Endothelial cell of umbilical vein (primary cell): Measurements from ENCODE around the gene SAE1. TPM values are rescaled to one million over a fixed set of nuclear protein-coding genes. Genes with fewer than 3 reads are reported as not detected.

Experiments
- BruUV-seq: library from RNA; stranded (reverse); fragments of 400-500 nt; replicated peaks from 2 replicates; lab custom pipeline; 2021; lab: Mats Ljungman, UMichigan
- CTCF ChIA-PET: fragments of 300-600, 350-600 bp; sonication (Branson Sonifier 250); formaldehyde crosslinking; loops from one replicate; lab custom pipeline; 2021; ENCODE audit warnings: antibody characterized with exemption, inconsistent platforms; lab: Charles Lee
- POLR2A ChIA-PET: fragments of 300-600, 350-600 bp; sonication (Branson Sonifier 250); formaldehyde crosslinking; loops from one replicate; lab custom pipeline; 2021; ENCODE audit warnings: antibody characterized with exemption, inconsistent platforms; lab: Charles Lee
- DNase-seq: peaks from one replicate; pipeline ENCODE4 v3.0.0-alpha.2; 2011; ENCODE audit warnings: low read depth, low spot score
- FAIRE-seq: peaks from 2 replicates; lab custom pipeline; 2011; peaks lifted over from hg19 to GRCh38; lab: Jason Lieb, UNC
- H2AFZ ChIP-seq: 2 replicates; pipeline ENCODE4 v1.6.0; 2012; ENCODE audit warnings: low read depth, low read length, control low read depth, inconsistent platforms
- H3K27ac ChIP-seq: 2 replicates; pipeline ENCODE4 v1.5.1; 2011; ENCODE audit warnings: low read depth, mild to moderate bottlenecking, control low read depth, low read length, moderate library complexity; ENCODE audit not compliant: insufficient read depth
- H3K27me3 ChIP-seq, 2 experiments: 2 replicates each; pipeline versions ENCODE4 v1.6.0 to v1.6.1; 2011; ENCODE audit warnings: low read length in 2 of 2, mixed read lengths in 1 of 2; ENCODE audit not compliant: control insufficient read depth in 2 of 2, insufficient read depth in 2 of 2
- H3K36me3 ChIP-seq, 2 experiments: 2 replicates in 1 of 2; 3 replicates in 1 of 2; pipeline ENCODE4 v1.5.1; 2011; ENCODE audit warnings: low read length in 2 of 2, mild to moderate bottlenecking in 1 of 2, moderate library complexity in 1 of 2; ENCODE audit not compliant: control insufficient read depth in 2 of 2, insufficient read depth in 2 of 2; ENCODE audit errors: extremely low read depth in 1 of 2
- H3K4me1 ChIP-seq: 3 replicates; pipeline ENCODE4 v1.5.1; 2011; ENCODE audit warnings: mild to moderate bottlenecking, low read length; ENCODE audit not compliant: control insufficient read depth, insufficient read depth; ENCODE audit errors: extremely low read depth
- H3K4me2 ChIP-seq: 2 replicates; pipeline ENCODE4 v1.6.1; 2011; ENCODE audit warnings: low read length, control low read depth, mixed read lengths; ENCODE audit not compliant: insufficient read depth
- H3K4me3 ChIP-seq, 3 experiments: fragments of 200-600 bp in 1 of 3; sonication (generic), shearing (Covaris generic) in 1 of 3; replicated peaks in 1 of 3; 2 replicates each; pipeline ENCODE4 v1.5.1; 2011 to 2016; ENCODE audit warnings: control low read depth in 3 of 3, low read length in 3 of 3, mild to moderate bottlenecking in 2 of 3, inconsistent platforms in 1 of 3, low read depth in 1 of 3, moderate library complexity in 1 of 3; ENCODE audit not compliant: insufficient read depth in 1 of 3
- H3K79me2 ChIP-seq: 2 replicates; pipeline ENCODE4 v1.6.0; 2012; ENCODE audit warnings: low read length, inconsistent platforms; ENCODE audit not compliant: control insufficient read depth, insufficient read depth
- H3K9ac ChIP-seq: replicated peaks from 2 replicates; pipeline ENCODE3; 2011; ENCODE audit warnings: low read length, control low read depth; ENCODE audit not compliant: insufficient read depth; ENCODE audit errors: extremely low read depth
- H3K9me1 ChIP-seq: replicated peaks from 3 replicates; pipeline ENCODE4 v1.6.0; 2011; ENCODE audit warnings: mild to moderate bottlenecking, low read length; ENCODE audit not compliant: control insufficient read depth, insufficient read depth; ENCODE audit errors: extremely low read depth
- H3K9me3 ChIP-seq: replicated peaks from 2 replicates; pipeline ENCODE4 v1.5.1; 2012; ENCODE audit warnings: low read length, inconsistent platforms; ENCODE audit not compliant: control insufficient read depth, insufficient read depth
- H4K20me1 ChIP-seq: replicated peaks from 2 replicates; pipeline ENCODE3; 2011; ENCODE audit warnings: mild to moderate bottlenecking, low read length; ENCODE audit not compliant: control insufficient read depth, insufficient read depth; ENCODE audit errors: extremely low read depth
- EZH2 ChIP-seq: IDR thresholded peaks from 2 replicates; pipeline ENCODE4 v1.6.1; 2012; ENCODE audit warnings: borderline replicate concordance, low read depth, mild to moderate bottlenecking, moderate library complexity, low read length, inconsistent platforms; ENCODE audit not compliant: severe bottlenecking
- FOS ChIP-seq: IDR thresholded peaks from 2 replicates; pipeline ENCODE4 v1.6.1; 2011; ENCODE audit warnings: mild to moderate bottlenecking, low read length, moderate library complexity, borderline replicate concordance; ENCODE audit not compliant: insufficient read depth
- GATA2 ChIP-seq: IDR thresholded peaks from 2 replicates; pipeline ENCODE4 v1.7.0; 2011; ENCODE audit warnings: low read depth, mild to moderate bottlenecking, moderate library complexity, mixed read lengths, low read length; ENCODE audit not compliant: insufficient read length, insufficient read depth
- JUN ChIP-seq: IDR thresholded peaks from 2 replicates; pipeline ENCODE4 v1.6.1; 2011; ENCODE audit warnings: borderline replicate concordance, low read depth; ENCODE audit not compliant: insufficient read length, insufficient read depth
- MAX ChIP-seq: IDR thresholded peaks from 2 replicates; pipeline ENCODE4 v1.6.1; 2011; ENCODE audit not compliant: insufficient read depth, insufficient read length
- MYC ChIP-seq: IDR thresholded peaks from one replicate; pipeline ENCODE4 v1.6.1; 2011; ENCODE audit warnings: mild to moderate bottlenecking, low read depth, low read length
- POLR2A ChIP-seq: IDR thresholded peaks from 2 replicates; pipeline ENCODE4 v1.6.1; 2012; ENCODE audit warnings: low read depth, mild to moderate bottlenecking, control low read depth, low read length
- POLR2AphosphoS5 ChIP-seq: IDR thresholded peaks from 2 replicates; pipeline ENCODE4 v1.6.1; 2012; ENCODE audit warnings: low read depth, mild to moderate bottlenecking, control low read depth, low read length, moderate library complexity; ENCODE audit not compliant: insufficient read depth
- dilution Hi-C: fragments of 300-500 bp; cut with MboI; formaldehyde crosslinking; loops from one replicate; pipeline ENCODE4 v1.15.0; 2019; ENCODE audit warnings: low sequenced_read_pairs; ENCODE audit not compliant: extremely low pct_ligation_motif_present
- intact Hi-C: fragments of 100-400 bp; cut with micrococcal nuclease; formaldehyde crosslinking; loops from one replicate; pipeline ENCODE4 v1.10.0; 2022
- polyA plus RNA-seq, 4 experiments: library from polyadenylated mRNA; depleted of rRNA in 3 of 4; stranded (reverse) in 3 of 4; unstranded in 1 of 4; fragments of >200 nt; gene quantifications; 2 replicates each; pipeline versions ENCODE4 v1.2.1 to v1.2.3, GENCODE V29; 2011 to 2012; ENCODE audit warnings: missing spikeins in 1 of 4
- total RNA-seq: library from RNA; stranded (reverse); gene quantifications from 2 replicates; pipeline ENCODE4 v1.2.3, GENCODE V29; 2021
- TF ChIP-seq, protein P1 (sequence below), 2 donors: IDR thresholded peaks; 1 replicate in 1 of 2; 2 replicates in 1 of 2; pipeline ENCODE4 v1.5.1; 2011; ENCODE audit warnings: low read length in 2 of 2, mild to moderate bottlenecking in 2 of 2, moderate library complexity in 2 of 2, control low read depth in 1 of 2, inconsistent platforms in 1 of 2, low read depth in 1 of 2; ENCODE audit not compliant: insufficient read depth in 1 of 2; ENCODE audit errors: extremely low read depth in 1 of 2

Gene SAE1
- total and polyA plus RNA-seq, 2 donors (not counting 3 experiments of a cell fraction or from before 2014, with no cell fraction given): 165 to 219 TPM

DNA sequence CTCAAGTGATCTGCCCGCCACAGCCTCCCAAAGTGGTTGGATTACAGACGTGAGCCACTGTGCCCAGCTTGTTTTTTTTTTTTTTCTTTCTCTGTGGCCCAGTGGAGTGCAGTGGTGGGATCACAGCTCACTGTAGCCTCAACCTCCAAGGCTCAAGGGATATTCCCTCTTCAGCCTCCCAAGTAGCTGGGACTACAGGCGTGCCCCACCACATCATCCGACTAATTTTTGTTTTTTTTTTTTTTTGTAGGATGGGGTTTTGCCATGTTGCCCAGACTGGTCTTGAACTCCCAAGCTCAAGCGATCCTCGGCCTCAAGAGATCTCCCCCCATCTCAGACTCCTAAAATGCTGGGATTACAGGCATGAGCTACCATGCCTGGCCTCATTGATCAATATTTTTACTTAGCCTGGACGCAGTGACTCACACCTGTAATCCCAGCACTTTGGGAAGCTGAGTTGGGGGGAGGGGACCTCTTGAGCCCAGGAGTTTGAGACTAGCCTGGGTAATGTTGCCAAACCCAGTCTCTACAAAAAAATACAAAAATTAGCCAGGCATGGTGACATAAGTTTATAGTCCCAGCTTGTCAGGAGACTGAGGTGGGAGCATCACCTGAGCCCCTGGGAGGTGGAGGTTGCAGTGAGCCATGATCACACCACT lies 1.7 kb downstream of the SAE1 start:
- TF ChIP-seq MYC (no peak), EZH2 (no peak), POLR2AphosphoS5 (no peak), JUN (no peak), POLR2A (no peak), GATA2 (no peak), FOS (no peak), MAX (no peak)
- TF ChIP-seq, protein P1, sequence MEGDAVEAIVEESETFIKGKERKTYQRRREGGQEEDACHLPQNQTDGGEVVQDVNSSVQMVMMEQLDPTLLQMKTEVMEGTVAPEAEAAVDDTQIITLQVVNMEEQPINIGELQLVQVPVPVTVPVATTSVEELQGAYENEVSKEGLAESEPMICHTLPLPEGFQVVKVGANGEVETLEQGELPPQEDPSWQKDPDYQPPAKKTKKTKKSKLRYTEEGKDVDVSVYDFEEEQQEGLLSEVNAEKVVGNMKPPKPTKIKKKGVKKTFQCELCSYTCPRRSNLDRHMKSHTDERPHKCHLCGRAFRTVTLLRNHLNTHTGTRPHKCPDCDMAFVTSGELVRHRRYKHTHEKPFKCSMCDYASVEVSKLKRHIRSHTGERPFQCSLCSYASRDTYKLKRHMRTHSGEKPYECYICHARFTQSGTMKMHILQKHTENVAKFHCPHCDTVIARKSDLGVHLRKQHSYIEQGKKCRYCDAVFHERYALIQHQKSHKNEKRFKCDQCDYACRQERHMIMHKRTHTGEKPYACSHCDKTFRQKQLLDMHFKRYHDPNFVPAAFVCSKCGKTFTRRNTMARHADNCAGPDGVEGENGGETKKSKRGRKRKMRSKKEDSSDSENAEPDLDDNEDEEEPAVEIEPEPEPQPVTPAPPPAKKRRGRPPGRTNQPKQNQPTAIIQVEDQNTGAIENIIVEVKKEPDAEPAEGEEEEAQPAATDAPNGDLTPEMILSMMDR (IDR thresholded peaks at IDR 0.05; ENCODE audit: extremely low read depth in 1 of 2, insufficient read depth in 1 of 2, low read depth in 1 of 2, low read length in 2 of 2): no peak
- Histone ChIP-seq H2AFZ (no peak overlapping the region), H3K27ac (no peak overlapping the region), H3K9ac (no peak overlapping the region), H3K27me3 (no peaks in the 10 kb centered on the region), H4K20me1 (no peaks in the 10 kb centered on the region), H3K4me3 (peak overlapping the region in 1 of 3 experiments; percentile 82), H3K79me2 (peaks cover 65% of the 10 kb centered on the region), H3K36me3 (no peaks in the 10 kb centered on the region), H3K4me1 (peaks cover 30% of the 10 kb centered on the region), H3K9me3 (no peaks in the 10 kb centered on the region), H3K4me2 (peak overlapping the region; percentile 74), H3K9me1 (no peaks in the 10 kb centered on the region)
- dilution Hi-C loops: no loop called here
- BruUV-seq: no TSS peak
- POLR2A ChIA-PET: interaction anchor here (0.8 kb wide), 1 partner anchor 130 kb away, joined by 4 read pairs; no protein-coding TSS in a partner anchor
- intact Hi-C loops: loop anchor here (5.0 kb wide), 1 partner anchor 270 kb away; the partner anchor contains the start of gene ARHGAP35
- DNase-seq (no peak), FAIRE-seq (peak; percentile 28)
- CTCF ChIA-PET: interaction anchor here (0.6 to 5.0 kb wide), 14 partner anchors 9 to 543 kb away, joined by 3 to 30 read pairs (median 6); partner anchors contain the start of gene ZC3H4
